Stimulated activated naive B cell treated with anti-CD40 and anti-IgM and Interleukin-4, amounts not matched to agents 10 μg/mL and 1 μg/mL and 100 μg/mL, for 72 hours (primary cell): Measurements from ENCODE around the gene REX1BD.

Experiments
- ATAC-seq, 2 donors: fragments of 150-1000 bp; cut with Tn5 transposase; replicated peaks; 2 replicates each; pipeline ENCODE4 v1.10.0; 2021; ENCODE audit warnings: moderate library complexity in 1 of 2
- DNase-seq: peaks from one replicate; pipeline ENCODE4 v3.0.0; 2021
- H3K27ac Mint-ChIP-seq: one replicate; pipeline ENCODE4 v1.8.0; 2022; ENCODE audit warnings: mild to moderate bottlenecking, mixed read lengths
- H3K27me3 Mint-ChIP-seq, 2 donors: one replicate each; pipeline ENCODE4 v1.8.0; 2022; ENCODE audit warnings: mixed read lengths in 2 of 2
- H3K36me3 Mint-ChIP-seq, 2 donors: one replicate each; pipeline ENCODE4 v1.8.0; 2022; ENCODE audit warnings: mixed read lengths in 2 of 2, mild to moderate bottlenecking in 1 of 2
- H3K4me1 Mint-ChIP-seq, 2 donors: one replicate each; pipeline ENCODE4 v1.8.0; 2022; ENCODE audit warnings: mixed read lengths in 2 of 2, mild to moderate bottlenecking in 1 of 2
- H3K4me3 Mint-ChIP-seq, 2 donors: one replicate each; pipeline ENCODE4 v1.8.0; 2022; ENCODE audit warnings: mild to moderate bottlenecking in 2 of 2, mixed read lengths in 2 of 2, moderate library complexity in 1 of 2
- H3K9me3 Mint-ChIP-seq, 2 donors: one replicate each; pipeline ENCODE4 v1.8.0; 2022; ENCODE audit warnings: mixed read lengths in 2 of 2, mild to moderate bottlenecking in 1 of 2

REX1BD gene

DNA sequence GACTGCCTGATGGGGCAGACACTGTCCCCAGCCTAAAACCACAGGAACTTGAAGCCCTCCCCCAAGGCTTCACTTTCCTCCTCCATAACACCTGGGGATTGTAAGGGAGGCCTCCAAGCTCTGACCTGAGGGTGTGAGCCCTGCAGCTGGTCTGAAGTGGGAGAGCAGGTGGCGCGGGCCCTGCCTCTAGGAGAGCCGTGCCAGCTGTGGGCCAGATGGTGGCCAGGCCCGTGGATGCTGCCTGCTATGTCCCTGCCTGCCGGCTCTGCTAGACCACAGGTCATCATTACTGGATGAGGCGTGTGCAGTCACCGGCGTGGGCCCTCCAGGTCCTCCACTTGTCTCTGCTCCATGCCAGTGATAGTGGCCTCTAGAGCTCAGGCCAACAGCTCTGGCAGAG lies 44.7 kb downstream of the REX1BD start:
- no peak for ATAC-seq

DNA sequence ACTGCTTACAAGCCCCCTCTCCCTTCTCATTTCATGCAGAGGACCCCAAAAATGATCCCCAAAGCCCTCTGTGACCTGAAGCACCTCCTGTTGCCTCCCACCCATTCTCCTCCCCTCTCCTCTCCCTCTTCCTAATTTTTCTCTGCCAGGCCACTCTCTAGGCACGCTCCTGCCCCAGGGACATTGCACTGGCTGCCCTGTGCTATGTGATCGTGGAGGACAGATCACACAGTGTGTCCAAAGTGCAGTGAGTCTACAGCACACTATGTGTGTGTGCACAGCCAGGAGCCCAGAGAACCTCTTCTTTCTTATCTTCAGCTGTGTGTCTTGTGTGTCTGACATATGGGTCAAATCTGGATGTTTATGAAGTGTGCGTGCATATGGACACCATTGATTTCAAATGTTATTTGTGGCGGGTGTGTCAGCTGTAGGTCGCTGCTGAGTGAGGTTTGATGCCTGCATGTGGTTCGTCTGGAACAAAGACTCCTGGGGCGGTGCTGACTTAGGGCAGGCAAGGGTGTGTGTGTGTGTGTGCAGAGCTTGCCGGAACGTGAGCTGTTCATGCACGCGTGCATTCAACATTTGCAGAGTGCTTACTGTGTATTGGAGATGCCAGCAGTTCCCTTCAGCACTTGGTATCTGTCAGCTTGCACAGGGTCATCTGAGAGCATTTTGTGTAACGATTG lies 46.2 kb downstream of the REX1BD start:
- peaks cover 15 to 19% of the 10 kb centered on the region in 2 donors for H3K27me3 Mint-ChIP-seq
- peak overlapping the region; percentile 1 for H3K27ac Mint-ChIP-seq
- peaks cover 3 to 4% of the 10 kb centered on the region in 2 donors for H3K36me3 Mint-ChIP-seq
- H3K4me1 Mint-ChIP-seq: peaks cover 23 to 33% of the 10 kb centered on the region in 2 donors
- DNase-seq (no peak), ATAC-seq (no peak)
- no peak overlapping the region for H3K4me3 Mint-ChIP-seq
- peaks cover 0 to 4% of the 10 kb centered on the region in 2 donors for H3K9me3 Mint-ChIP-seq

More for the DNA sequence above, 44.7 kb downstream of the REX1BD start:
- Mint-ChIP-seq H3K36me3 (peaks cover under 1 to 2% of the 10 kb centered on the region in 2 donors), H3K4me3 (no peak overlapping the region), H3K27ac (no peak overlapping the region), H3K4me1 (peaks cover 20 to 28% of the 10 kb centered on the region in 2 donors), H3K27me3 (peaks cover 17 to 29% of the 10 kb centered on the region in 2 donors), H3K9me3 (peaks cover 0 to 4% of the 10 kb centered on the region in 2 donors)
- DNase-seq: no peak

DNA sequence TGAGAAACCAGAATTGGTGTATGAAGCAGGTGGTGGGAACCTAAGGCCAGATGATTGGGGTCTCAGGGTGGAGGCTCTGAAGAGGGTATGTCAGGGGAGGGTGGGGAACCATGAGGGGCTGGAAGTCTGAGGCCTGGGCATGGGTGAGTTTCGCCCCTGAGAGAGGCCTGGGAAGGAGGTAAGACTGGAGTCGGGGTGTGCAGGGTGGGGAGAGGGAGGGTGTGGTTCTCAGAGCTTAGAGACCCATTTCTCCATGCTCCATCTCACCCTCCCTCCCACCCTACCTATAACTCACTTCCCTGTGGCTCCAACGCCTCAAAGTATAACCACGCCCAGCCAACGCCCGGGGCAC lies 47.2 kb downstream of the REX1BD start:
- no peak for DNase-seq
- Mint-ChIP-seq H3K4me3 (peak overlapping the region; percentile 94 to 98), H3K9me3 (peaks cover 0 to 4% of the 10 kb centered on the region in 2 donors), H3K36me3 (peaks cover 3 to 4% of the 10 kb centered on the region in 2 donors), H3K4me1 (peaks cover 24 to 37% of the 10 kb centered on the region in 2 donors), H3K27ac (peak overlapping the region; percentile 95), H3K27me3 (peaks cover 10 to 14% of the 10 kb centered on the region in 2 donors)
- ATAC-seq: no peak

DNA sequence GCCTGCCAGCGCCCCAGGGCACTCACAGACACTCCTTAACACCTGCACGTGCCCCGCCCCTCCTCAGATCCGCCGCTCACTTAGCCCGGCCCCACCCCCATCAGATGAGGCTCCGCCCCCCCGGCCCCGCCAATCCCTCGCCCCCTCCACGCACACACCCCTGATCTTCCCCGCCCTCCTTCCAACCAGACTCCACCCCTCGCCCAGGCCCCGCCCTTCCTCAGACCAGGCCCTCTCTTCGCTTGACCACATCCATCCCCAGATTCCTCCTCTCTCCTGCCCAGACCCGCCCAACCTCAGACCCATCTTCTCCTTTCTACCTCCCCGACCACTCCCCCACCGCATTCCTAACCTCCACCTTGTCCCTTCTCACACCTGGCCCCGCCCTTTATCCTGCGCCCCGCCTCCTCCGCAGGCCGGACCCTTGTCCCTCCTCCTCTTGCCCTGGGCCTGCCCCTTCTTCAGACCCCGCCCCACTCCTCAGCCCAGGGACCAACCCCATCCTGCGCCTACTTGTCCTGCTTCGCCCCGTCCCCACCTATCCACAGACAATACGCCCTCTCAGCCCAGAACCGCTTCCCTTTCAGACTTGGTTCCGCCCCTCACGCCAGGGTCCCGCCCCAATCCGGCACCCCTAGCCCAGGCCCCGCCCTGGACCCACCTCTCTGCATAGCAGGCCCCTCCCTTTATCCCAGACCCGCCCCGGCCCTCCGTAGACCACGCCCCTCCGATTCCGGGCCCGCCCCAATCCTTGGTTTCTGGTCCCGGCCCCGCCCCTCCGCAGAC lies 47.8 kb downstream of the REX1BD start:
- Mint-ChIP-seq H3K36me3 (peaks cover 3 to 4% of the 10 kb centered on the region in 2 donors), H3K27me3 (peaks cover 10 to 14% of the 10 kb centered on the region in 2 donors), H3K4me3 (peak overlapping the region; percentile 94 to 98), H3K27ac (peak overlapping the region; percentile 95), H3K9me3 (peaks cover 0 to 4% of the 10 kb centered on the region in 2 donors), H3K4me1 (peaks cover 24 to 37% of the 10 kb centered on the region in 2 donors)
- peak; percentile 96 for DNase-seq
- ATAC-seq: peak; percentile 89 to 92

DNA sequence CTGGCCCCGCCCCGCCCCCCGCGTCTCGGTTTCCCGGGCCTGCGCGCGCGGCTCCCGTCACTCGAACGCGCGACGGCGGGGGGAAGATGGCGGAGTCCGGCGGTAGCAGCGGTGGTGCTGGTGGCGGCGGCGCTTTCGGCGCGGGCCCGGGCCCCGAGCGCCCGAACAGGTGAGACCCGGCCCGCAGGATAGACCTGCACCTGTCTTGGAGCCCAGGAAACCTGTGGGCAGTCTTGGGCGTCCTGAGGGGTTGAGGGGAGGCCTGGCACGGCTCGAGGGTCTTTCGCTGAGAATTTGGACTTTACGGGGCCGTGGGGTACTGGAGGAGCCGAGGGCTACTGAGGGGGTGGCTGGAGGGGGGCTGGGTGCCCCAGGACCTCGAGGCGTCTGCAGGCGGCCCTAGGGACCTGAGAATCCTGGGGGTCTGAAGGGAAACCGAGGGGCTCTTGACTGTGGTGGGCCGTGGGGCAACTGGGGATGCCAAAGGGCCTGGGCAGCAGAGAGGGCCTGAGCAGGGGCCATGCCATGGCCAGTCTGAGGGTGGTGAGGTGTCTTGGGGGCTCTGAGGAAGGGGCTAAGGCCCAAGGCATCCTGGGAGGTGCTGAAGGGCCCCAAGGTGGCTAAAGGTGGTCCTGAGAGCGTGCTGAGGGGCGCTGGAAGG lies 48.5 kb downstream of the REX1BD start, which contains the start of gene KLHL26:
KLHL26 (plus strand) TSS at position 60 of the 661 bp plus-strand sequence; CDS start at position 87, 27 bp downstream.
- Mint-ChIP-seq H3K4me1 (peaks cover 24 to 37% of the 10 kb centered on the region in 2 donors), H3K27me3 (peaks cover 10 to 14% of the 10 kb centered on the region in 2 donors), H3K9me3 (peaks cover 0 to 4% of the 10 kb centered on the region in 2 donors), H3K36me3 (peaks cover 4 to 5% of the 10 kb centered on the region in 2 donors), H3K4me3 (peak within 1 kb of the TSS; percentile 94 to 98), H3K27ac (peak within 1 kb of the TSS; percentile 95)
- DNase-seq (no peak), ATAC-seq (no peak)

DNA sequence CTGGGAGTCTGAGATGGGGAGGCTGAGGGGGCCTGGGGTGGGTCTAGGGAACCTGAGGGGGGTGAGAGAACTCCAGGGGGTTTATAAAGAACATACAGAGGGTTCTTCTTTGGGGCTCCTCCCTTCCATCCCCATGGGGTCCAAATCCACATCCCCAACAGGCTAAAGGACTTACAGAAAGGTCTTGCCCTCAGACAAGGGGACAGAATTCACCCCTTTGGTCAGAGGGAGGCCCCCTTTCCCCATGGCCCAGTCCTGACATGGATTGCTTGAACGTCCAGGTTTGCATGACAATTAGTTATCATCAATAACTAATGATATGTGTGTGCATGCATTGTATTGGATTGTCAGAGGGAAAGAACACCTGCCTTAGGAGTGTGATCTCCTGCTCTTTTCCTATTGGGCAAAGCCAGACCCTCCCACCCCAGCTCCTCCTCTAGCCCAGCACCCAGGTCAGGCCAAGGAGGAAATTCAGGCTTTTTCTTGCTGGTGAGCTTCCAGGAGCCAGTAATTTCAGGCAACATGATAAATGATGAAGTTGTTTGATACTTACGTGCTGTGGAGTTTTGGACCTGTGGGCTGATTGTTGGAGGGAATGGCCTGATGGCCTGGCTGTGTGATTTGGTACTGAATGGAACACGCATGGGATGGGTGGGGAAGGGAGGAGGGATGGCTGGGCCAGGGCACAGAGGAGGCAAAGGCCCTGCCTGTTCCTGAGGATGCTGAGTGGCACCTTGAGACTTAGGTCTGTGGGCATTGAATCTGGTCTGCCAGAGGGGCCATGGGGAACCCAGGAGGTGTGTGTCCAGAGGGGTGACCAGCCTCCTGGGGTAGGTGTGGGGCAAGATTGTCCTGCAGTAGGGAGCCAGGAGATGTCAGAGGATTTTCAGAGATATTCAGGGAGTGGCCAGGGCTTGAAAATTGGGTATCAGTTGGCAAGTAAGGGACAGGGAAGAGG lies 49.4 kb downstream of the REX1BD start:
- Mint-ChIP-seq H3K27ac (peak overlapping the region; percentile 95), H3K4me3 (peak overlapping the region; percentile 94 to 98), H3K36me3 (peaks cover 4 to 6% of the 10 kb centered on the region in 2 donors), H3K4me1 (peaks cover 24 to 37% of the 10 kb centered on the region in 2 donors), H3K27me3 (peaks cover 10 to 14% of the 10 kb centered on the region in 2 donors), H3K9me3 (peaks cover 0 to 4% of the 10 kb centered on the region in 2 donors)
- no peak for ATAC-seq
- DNase-seq: no peak

DNA sequence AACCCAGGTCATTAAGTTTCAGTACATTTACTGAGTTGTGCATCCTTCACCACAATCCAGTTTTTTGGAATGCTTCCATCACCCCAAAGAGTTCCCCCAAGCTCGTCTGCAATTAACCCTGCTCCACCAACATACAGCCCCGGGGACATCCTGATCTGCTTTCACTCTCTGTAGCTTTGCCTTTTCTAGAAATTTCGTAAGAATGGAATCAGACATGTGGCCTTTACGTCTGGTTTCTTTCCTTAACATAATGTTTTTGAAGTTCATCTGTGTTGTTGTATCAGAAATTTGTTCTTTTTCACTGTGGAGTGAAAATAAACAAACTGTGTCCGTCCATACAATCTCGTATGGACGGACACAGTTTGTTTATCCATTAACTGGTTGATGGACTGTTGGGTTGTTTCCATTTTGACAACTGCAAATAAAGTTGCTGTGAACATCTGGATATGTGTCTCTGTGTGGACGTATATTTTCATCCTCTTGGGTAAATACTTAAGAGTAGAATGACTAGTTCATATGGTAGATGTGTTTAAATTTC lies 51.2 kb downstream of the REX1BD start:
- H3K4me1 Mint-ChIP-seq: peaks cover 30 to 47% of the 10 kb centered on the region in 2 donors
- H3K27me3 Mint-ChIP-seq: peaks cover 1 to 2% of the 10 kb centered on the region in 2 donors
- no peak for DNase-seq
- no peak overlapping the region for H3K4me3 Mint-ChIP-seq
- ATAC-seq: no peak
- H3K9me3 Mint-ChIP-seq: peaks cover 0 to 7% of the 10 kb centered on the region in 2 donors
- H3K36me3 Mint-ChIP-seq: peaks cover 4 to 13% of the 10 kb centered on the region in 2 donors
- H3K27ac Mint-ChIP-seq: no peak overlapping the region
